Keratinocyte (primary cell): ENCODE data around the gene SRSF5. TPM values are rescaled to one million over a fixed set of nuclear protein-coding genes. Genes with fewer than 3 reads are reported as not detected.
"Not testable (repeated sequence)": the region's sequence is repeated elsewhere in the genome, so short reads cannot be mapped to it uniquely, and the experiment has no call there.

ENCODE experiments used
- DNase-seq: peaks from one replicate; pipeline ENCODE4 v3.0.0-alpha.2; 2011; ENCODE audit warnings: low read depth, missing footprints, low spot score
- FAIRE-seq: peaks from 2 replicates; lab custom pipeline; 2011; peaks lifted over from hg19 to GRCh38; lab: Jason Lieb, UNC
- H2AFZ ChIP-seq: 2 replicates; pipeline ENCODE4 v1.6.0; 2012; ENCODE audit warnings: low read length, control low read depth, inconsistent platforms; ENCODE audit not compliant: control insufficient read depth
- H3K27ac ChIP-seq: 2 replicates; pipeline ENCODE4 v1.5.1; 2011; ENCODE audit warnings: low read length; ENCODE audit not compliant: control insufficient read depth, insufficient read depth
- H3K27me3 ChIP-seq: 3 replicates; pipeline ENCODE4 v1.6.0; 2011; ENCODE audit warnings: low read length; ENCODE audit not compliant: control insufficient read depth, insufficient read depth; ENCODE audit errors: extremely low read depth
- H3K36me3 ChIP-seq, 2 experiments: 2 replicates in 1 of 2; 3 replicates in 1 of 2; pipeline ENCODE4 v1.5.1; 2011; ENCODE audit warnings: low read length in 2 of 2, mild to moderate bottlenecking in 1 of 2; ENCODE audit not compliant: control insufficient read depth in 2 of 2, insufficient read depth in 2 of 2; ENCODE audit errors: extremely low read depth in 1 of 2
- H3K4me1 ChIP-seq: 3 replicates; pipeline ENCODE4 v1.5.1; 2011; ENCODE audit warnings: low read length; ENCODE audit not compliant: control insufficient read depth, insufficient read depth; ENCODE audit errors: extremely low read depth
- H3K4me2 ChIP-seq: 3 replicates; pipeline ENCODE4 v1.6.0; 2011; ENCODE audit warnings: low read depth, low read length; ENCODE audit not compliant: control insufficient read depth, insufficient read depth; ENCODE audit errors: extremely low read depth
- H3K4me3 ChIP-seq, 3 experiments: fragments of 200-600 bp in 1 of 3; sonication (generic) in 1 of 3; 2 replicates in 2 of 3; 3 replicates in 1 of 3; pipeline ENCODE4 v1.5.1; 2011 to 2016; ENCODE audit warnings: low read length in 3 of 3, mild to moderate bottlenecking in 3 of 3, control low read depth in 2 of 3, inconsistent platforms in 1 of 3, low read depth in 1 of 3, mixed read lengths in 1 of 3, mixed run types in 1 of 3, moderate library complexity in 1 of 3; ENCODE audit not compliant: control insufficient read depth in 2 of 3, insufficient read depth in 2 of 3; ENCODE audit errors: extremely low read depth in 1 of 3
- H3K79me2 ChIP-seq: 2 replicates; pipeline ENCODE4 v1.6.0; 2012; ENCODE audit warnings: low read length; ENCODE audit not compliant: control insufficient read depth, insufficient read depth
- H3K9ac ChIP-seq: 3 replicates; pipeline ENCODE4 v1.6.0; 2011; ENCODE audit warnings: low read length; ENCODE audit not compliant: control insufficient read depth, insufficient read depth; ENCODE audit errors: extremely low read depth
- H3K9me1 ChIP-seq: 3 replicates; pipeline ENCODE4 v1.6.0; 2011; ENCODE audit warnings: low read length; ENCODE audit not compliant: control insufficient read depth, insufficient read depth; ENCODE audit errors: extremely low read depth
- H3K9me3 ChIP-seq: 2 replicates; pipeline ENCODE4 v1.5.1; 2012; ENCODE audit warnings: low read depth, low read length; ENCODE audit not compliant: control insufficient read depth
- H4K20me1 ChIP-seq: 3 replicates; pipeline ENCODE4 v1.6.0; 2011; ENCODE audit warnings: low read length; ENCODE audit not compliant: control insufficient read depth, insufficient read depth; ENCODE audit errors: extremely low read depth
- EZH2 ChIP-seq: IDR thresholded peaks from one replicate; pipeline ENCODE4 v1.6.1; 2012; ENCODE audit warnings: inconsistent platforms, mild to moderate bottlenecking, low read length, moderate library complexity
- dilution Hi-C: fragments of 300-500 bp; cut with MboI; formaldehyde crosslinking; loops from one replicate; pipeline ENCODE4 v1.7.0; 2020; ENCODE audit warnings: low sequenced_read_pairs; ENCODE audit not compliant: extremely low pct_ligation_motif_present
- polyA plus RNA-seq, 5 experiments: library from polyadenylated mRNA; depleted of rRNA in 3 of 5; stranded (reverse) in 3 of 5; stranded (forward) in 1 of 5; unstranded in 1 of 5; fragments of >200 nt; gene quantifications; 1 replicate in 1 of 5; 2 replicates in 3 of 5; 3 replicates in 1 of 5; pipeline versions ENCODE4 v1.2.1 to v1.2.3, GENCODE V29; 2011 to 2012; ENCODE audit warnings: missing spikeins in 2 of 5, low read depth in 1 of 5, low replicate concordance in 1 of 5
- TF ChIP-seq, protein P1 (sequence below), 3 experiments: IDR thresholded peaks in 1 of 3; conservative IDR thresholded peaks in 1 of 3; optimal IDR thresholded peaks in 1 of 3; 2 replicates in 2 of 3; 3 replicates in 1 of 3; pipeline versions ENCODE3 to v1.5.1; 2011; ENCODE audit warnings: low read length in 3 of 3, mild to moderate bottlenecking in 3 of 3, moderate library complexity in 2 of 3, control low read depth in 1 of 3, inconsistent platforms in 1 of 3; ENCODE audit not compliant: insufficient read depth in 2 of 3; ENCODE audit errors: extremely low read depth in 1 of 3

SRSF5 gene
- polyA plus RNA-seq, 1 donor (not counting 4 experiments of a cell fraction or from before 2014, with no cell fraction given), result 292 TPM

GRCh38 chr14:69726761-69727511 lies 40.0 kb upstream of the SRSF5 start:
- FAIRE-seq (no peak), DNase-seq (no peak)
- H4K20me1 ChIP-seq, result no peaks in the 10 kb centered on the region
- H3K9me3 ChIP-seq, result no peaks in the 10 kb centered on the region
- peak overlapping the region; percentile 75 for H3K9ac ChIP-seq
- H2AFZ ChIP-seq, result peak overlapping the region; percentile 86
- peak overlapping the region; percentile 89 for H3K4me2 ChIP-seq
- no peaks in the 10 kb centered on the region for H3K9me1 ChIP-seq
- H3K27me3 ChIP-seq, result no peaks in the 10 kb centered on the region
- no peaks in the 10 kb centered on the region for H3K4me1 ChIP-seq
- H3K79me2 ChIP-seq, result no peaks in the 10 kb centered on the region
- no peaks in the 10 kb centered on the region for H3K36me3 ChIP-seq
- H3K4me3 ChIP-seq, result peak overlapping the region; percentile 24 to 54 (median 35)
- no peak for TF ChIP-seq EZH2
- TF ChIP-seq, protein P1, sequence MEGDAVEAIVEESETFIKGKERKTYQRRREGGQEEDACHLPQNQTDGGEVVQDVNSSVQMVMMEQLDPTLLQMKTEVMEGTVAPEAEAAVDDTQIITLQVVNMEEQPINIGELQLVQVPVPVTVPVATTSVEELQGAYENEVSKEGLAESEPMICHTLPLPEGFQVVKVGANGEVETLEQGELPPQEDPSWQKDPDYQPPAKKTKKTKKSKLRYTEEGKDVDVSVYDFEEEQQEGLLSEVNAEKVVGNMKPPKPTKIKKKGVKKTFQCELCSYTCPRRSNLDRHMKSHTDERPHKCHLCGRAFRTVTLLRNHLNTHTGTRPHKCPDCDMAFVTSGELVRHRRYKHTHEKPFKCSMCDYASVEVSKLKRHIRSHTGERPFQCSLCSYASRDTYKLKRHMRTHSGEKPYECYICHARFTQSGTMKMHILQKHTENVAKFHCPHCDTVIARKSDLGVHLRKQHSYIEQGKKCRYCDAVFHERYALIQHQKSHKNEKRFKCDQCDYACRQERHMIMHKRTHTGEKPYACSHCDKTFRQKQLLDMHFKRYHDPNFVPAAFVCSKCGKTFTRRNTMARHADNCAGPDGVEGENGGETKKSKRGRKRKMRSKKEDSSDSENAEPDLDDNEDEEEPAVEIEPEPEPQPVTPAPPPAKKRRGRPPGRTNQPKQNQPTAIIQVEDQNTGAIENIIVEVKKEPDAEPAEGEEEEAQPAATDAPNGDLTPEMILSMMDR (optimal IDR thresholded peaks at IDR 0.05 in 1 of 3, IDR thresholded peaks at IDR 0.05 in 1 of 3, conservative IDR thresholded peaks at IDR 0.05 in 1 of 3; ENCODE audit: extremely low read depth in 1 of 3, insufficient read depth in 2 of 3, low read length in 3 of 3), result peak; percentile 86 to 99 (median 97)
- dilution Hi-C loops, result no loop called here
- peak overlapping the region; percentile 24 for H3K27ac ChIP-seq

DNA sequence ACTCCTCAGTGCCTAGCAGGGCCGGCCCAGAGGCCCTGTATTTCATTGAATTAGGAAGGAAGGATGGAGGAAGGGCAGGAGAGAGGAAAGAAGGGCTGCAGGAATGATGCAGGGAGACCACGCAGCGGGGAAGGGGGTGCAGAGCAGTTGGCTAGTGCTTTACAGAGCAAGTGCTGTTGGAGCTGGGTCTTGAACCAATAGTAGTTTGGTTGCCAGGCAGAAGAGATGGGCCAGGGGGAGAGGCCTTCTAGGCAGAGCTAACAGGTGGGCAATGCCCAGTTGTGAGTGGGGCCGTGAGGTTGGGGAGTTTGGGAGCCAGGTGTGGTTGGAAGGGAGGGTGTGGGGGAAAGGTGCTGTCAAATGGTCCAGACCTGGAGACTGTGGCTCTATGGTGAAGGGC lies 39.1 kb upstream of the SRSF5 start:
- TF ChIP-seq EZH2, result no peak
- no peak for DNase-seq
- Histone ChIP-seq H2AFZ (no peak overlapping the region), H3K4me3 (no peak overlapping the region), H4K20me1 (no peaks in the 10 kb centered on the region), H3K9me3 (no peaks in the 10 kb centered on the region), H3K36me3 (no peaks in the 10 kb centered on the region), H3K27ac (no peak overlapping the region), H3K79me2 (no peaks in the 10 kb centered on the region), H3K9ac (no peak overlapping the region), H3K4me1 (no peaks in the 10 kb centered on the region), H3K4me2 (no peak overlapping the region), H3K9me1 (no peaks in the 10 kb centered on the region), H3K27me3 (no peaks in the 10 kb centered on the region)
- dilution Hi-C loops, result no loop called here
- FAIRE-seq, result no peak

DNA sequence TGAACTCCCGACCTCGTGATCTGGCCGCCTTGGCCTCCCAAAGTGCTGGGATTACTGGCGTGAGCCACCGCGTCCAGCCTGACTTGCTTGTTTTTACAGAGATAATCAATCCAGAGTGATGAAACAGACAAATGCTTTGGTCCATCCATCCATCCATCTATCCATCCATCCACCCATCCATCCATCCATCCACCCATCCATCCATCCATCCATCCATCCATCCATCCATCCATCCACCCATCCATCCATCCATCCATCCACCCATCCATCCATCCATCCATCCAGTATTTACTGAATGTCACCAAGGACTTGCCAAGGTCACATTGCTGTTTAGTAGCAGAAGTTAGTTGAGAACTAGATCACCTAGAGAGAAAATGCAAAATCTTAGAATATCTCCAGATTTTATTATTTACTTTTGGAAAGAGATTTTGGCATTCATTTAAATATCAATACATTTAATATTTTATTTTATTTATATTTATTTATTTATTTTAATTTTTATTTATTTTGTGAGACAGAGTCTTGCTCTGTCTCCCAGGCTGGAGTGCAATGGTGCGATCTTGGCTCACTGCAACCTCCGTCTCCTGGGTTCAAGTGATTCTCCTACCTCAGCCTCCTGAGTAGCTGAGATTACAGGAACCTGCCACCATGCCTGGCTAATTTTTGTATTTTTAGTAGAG lies 34.9 kb upstream of the SRSF5 start:
- H3K9ac ChIP-seq, H3K27ac ChIP-seq, dilution Hi-C loops, H3K36me3 ChIP-seq, H3K79me2 ChIP-seq, H3K9me1 ChIP-seq, DNase-seq, H3K27me3 ChIP-seq, FAIRE-seq, H3K4me3 ChIP-seq, H3K9me3 ChIP-seq, H3K4me2 ChIP-seq, H3K4me1 ChIP-seq, H2AFZ ChIP-seq, H4K20me1 ChIP-seq: not testable (repeated sequence)

- H3K4me2 ChIP-seq, H3K9me1 ChIP-seq, H3K79me2 ChIP-seq, H3K27me3 ChIP-seq, H3K36me3 ChIP-seq, H3K4me3 ChIP-seq, H3K27ac ChIP-seq, H3K9ac ChIP-seq, H4K20me1 ChIP-seq, DNase-seq, FAIRE-seq, H3K9me3 ChIP-seq, dilution Hi-C loops, H2AFZ ChIP-seq: not testable (repeated sequence)
- peaks cover 14% of the 10 kb centered on the region for H3K4me1 ChIP-seq
These were observed 30.5 kb upstream of the SRSF5 start for GRCh38 chr14:69736405-69736804.
